SK-N-MC (cell line): ENCODE data around the gene POR.

Experiments
- EZH2 ChIP-seq: fragments of 200-600 bp; sonication (generic); IDR thresholded peaks from one replicate; pipeline ENCODE4 v1.6.1; 2017; ENCODE audit warnings: antibody characterized with exemption
- FOXP2 ChIP-seq: optimal IDR thresholded peaks from 2 replicates; pipeline ENCODE3; 2011; ENCODE audit warnings: mild to moderate bottlenecking, moderate library complexity; ENCODE audit not compliant: insufficient read depth; ENCODE audit errors: extremely low read length, control extremely low read depth
- POLR2AphosphoS5 ChIP-seq: IDR thresholded peaks from 2 replicates; pipeline ENCODE4 v1.6.1; 2012; ENCODE audit warnings: mild to moderate bottlenecking, low read depth, low read length, borderline replicate concordance

GRCh38 chr7:75961218-75961617, 46.3 kb downstream of the POR start:
- no peak for TF ChIP-seq EZH2
- TF ChIP-seq POLR2AphosphoS5 = no peak
- TF ChIP-seq FOXP2 = no peak
